NCI-H2081 treated with DMSO at 0.1 percent for 48 hours (cell line): ENCODE measurements around the gene NBEAL2.

Experiments used
- DNase-seq: peaks from one replicate; lab custom pipeline; 2025; lab: John Stamatoyannopoulos, UW

Gene NBEAL2

GRCh38 chr3:46978985-46979944 is at the start of gene NBEAL2:
TSS of gene NBEAL2 (plus strand) at chr3:46979666. CDS start at chr3:46979862, 196 bp downstream.
- DNase-seq = peak; percentile 57

GRCh38 chr3:46930166-46930944 is 49.1 kb upstream of the NBEAL2 start:
- no peak for DNase-seq

DNA sequence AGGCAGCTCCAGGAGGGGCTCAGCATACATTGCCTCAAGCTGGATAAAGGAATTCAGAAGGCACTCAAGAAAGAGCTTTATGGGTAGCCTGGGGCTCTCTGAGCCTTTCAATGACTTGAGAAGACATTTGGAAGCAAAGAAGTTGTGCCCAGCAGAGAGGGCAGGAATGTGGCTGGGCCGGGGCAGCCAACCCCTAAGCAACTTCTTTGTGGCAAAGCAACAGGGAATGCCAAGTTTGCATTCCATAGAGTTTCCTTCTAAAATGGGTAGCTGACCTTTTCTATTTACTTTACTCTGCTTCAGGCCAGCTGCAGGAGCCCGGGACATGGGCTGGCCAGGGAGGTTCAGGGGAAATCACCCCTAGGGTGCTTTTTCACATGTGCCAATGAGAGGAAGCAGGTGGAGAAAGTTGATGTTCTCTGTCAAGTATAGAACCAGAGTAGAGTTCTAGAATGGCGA is 48.5 kb upstream of the NBEAL2 start:
- no peak for DNase-seq

- no peak for DNase-seq
Measured at GRCh38 chr3:46931631-46932331, 47.7 kb upstream of the NBEAL2 start.

DNA sequence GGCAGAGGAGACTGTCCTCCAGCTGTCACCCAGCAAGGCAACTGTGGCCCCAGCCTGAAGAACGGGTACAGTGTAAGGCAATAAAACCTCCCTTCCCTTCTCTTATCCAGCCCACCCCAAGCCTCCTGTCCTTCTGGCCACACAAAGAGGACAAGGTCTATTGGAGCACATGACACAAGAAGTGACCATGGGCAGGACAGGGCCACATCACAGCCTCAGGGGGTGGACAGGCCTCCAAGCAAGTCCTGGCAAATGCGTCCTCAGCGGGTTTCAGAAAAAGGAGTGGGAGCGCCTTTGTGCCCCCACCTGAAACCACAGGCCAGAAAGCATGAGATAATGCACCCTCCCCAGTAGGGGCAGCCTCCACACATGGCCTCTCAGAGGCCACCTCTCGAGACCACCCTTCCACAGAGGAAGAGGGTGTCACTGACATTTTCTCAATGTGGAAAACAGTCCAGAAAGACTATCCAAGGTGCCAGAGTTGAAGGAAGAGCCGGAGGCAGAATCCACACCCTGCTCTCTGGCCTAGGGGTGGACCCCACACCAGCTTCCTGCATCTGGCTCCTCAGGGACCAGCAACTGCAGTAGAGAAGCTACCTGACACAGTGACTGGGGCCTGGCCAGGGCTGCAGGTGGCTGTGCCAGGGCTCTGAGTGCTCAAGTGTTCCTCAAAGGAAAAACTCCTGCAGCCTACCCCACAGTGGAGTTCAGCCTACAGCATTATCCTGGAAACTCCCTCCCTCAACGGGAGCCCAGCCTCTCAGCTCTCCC is 46.8 kb upstream of the NBEAL2 start:
- DNase-seq = no peak

- DNase-seq = no peak
Measured at GRCh38 chr3:46933261-46933660, 46.2 kb upstream of the NBEAL2 start.

- no peak for DNase-seq
Measured at GRCh38 chr3:46934072-46934471, 45.4 kb upstream of the NBEAL2 start.

- no peak for DNase-seq
Measured at GRCh38 chr3:46934498-46935167, 44.8 kb upstream of the NBEAL2 start.

- no peak for DNase-seq
Measured at GRCh38 chr3:46935168-46935858, 44.2 kb upstream of the NBEAL2 start.

GRCh38 chr3:46935989-46936558 is 43.4 kb upstream of the NBEAL2 start:
- DNase-seq = no peak

DNA sequence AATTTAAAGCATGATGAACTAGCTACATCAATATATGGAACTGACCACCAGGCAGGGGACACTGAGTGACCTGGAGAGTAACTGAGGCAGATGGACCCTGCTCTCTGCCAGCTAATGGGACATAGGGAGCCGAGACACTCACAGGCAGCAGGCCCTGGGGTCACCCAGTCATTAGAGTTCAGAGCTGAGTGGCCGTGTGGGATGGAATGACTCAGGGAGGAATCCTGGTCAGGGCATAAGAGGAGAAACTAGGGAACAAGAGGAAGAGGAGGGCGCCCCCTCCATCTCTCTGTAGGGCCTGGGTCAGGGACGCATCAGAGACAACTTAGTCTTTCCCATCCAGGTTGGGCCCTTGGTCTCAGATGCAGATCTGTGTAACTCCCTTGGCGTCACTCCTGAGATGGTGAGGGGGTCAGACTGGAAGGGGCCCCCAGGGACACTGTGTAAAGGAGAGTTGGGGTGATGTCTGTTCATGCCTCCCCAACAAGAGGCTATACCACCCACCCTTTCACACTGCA is 42.7 kb upstream of the NBEAL2 start:
- DNase-seq = no peak

GRCh38 chr3:46938118-46938517 is 41.3 kb upstream of the NBEAL2 start:
- DNase-seq = no peak

GRCh38 chr3:46939578-46940445 is 39.7 kb upstream of the NBEAL2 start:
- DNase-seq = no peak

- DNase-seq = no peak
Measured at GRCh38 chr3:46942076-46942475, 37.4 kb upstream of the NBEAL2 start.

DNA sequence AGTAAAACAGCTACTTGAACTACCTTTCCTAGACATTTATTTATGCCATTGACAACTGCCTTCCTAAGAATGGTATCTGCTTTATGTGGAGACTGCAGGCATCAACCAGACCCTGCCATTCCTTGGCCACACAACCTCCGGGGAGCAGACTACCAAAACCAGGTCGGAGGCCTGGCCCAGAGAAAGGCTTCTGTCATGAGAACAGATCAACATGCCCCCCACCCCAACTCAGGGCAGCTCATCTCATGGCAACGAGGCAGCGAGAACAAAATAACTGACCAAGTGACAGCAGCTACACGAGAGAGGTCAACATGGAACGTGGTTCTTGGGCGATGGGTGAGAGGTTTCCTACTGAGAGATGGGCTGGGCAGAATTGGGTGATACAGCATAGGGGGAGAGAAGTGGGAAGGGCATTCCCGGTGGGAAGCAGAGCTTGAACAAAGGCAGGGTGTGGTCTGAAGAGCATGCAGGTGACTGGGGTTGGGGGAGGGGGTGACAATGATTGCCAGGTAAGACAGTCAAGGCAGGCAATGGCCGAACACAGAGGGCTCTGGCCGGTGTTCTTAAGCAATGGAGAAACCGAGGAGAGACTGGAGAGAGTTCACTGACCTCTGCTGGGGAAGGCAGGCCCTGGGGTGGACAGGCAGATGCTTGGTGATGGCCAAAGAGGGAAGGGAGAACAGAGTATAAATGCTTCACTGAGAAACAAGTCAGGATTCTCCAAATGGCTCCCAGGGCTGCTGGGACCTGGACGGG is 36.8 kb upstream of the NBEAL2 start:
- DNase-seq = no peak

- no peak for DNase-seq
Measured at GRCh38 chr3:46943237-46944187, 36.0 kb upstream of the NBEAL2 start.

DNA sequence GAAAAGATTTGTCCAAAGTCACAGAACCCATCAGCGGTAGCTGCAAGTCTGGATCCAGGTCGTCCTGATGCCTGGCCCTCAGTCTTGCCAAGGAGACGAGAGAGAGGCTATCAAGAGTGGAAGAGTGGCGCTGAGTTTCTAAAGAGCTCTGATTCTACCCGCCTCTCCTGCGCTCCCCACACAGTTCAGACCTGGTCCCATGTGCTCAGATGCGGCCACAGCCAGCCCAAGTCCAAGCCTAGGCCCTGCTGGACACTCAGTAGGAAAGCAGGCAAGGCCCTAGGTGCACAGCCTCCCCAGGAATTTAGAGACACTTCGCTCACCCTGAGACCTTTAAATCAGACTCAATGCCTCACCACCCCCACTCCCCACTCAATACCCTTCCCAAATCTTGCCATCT is 35.3 kb upstream of the NBEAL2 start:
- no peak for DNase-seq
